Measurements from ENCODE around the gene CASKIN2.
"Not testable (repeated sequence)": the region's sequence is repeated elsewhere in the genome, so short reads cannot be mapped to it uniquely, and the experiment has no call there.

Gene CASKIN2

GRCh38 chr17:75521290-75521689, 6.0 kb upstream of the CASKIN2 start:
- DNase-seq, result no peak

GRCh38 chr17:75520413-75520812, 5.1 kb upstream of the CASKIN2 start:
- DNase-seq, result not testable (repeated sequence)

GRCh38 chr17:75518983-75519537, 3.7 kb upstream of the CASKIN2 start:
- no peak for DNase-seq

GRCh38 chr17:75518201-75518600, 2.9 kb upstream of the CASKIN2 start:
- DNase-seq, result no peak

- peak; percentile 77 for DNase-seq
These were observed 2.0 kb upstream of the CASKIN2 start for GRCh38 chr17:75517297-75517865.

GRCh38 chr17:75516619-75517296, 1.4 kb upstream of the CASKIN2 start:
- DNase-seq, result peak; percentile 79

- DNase-seq, result peak; percentile 98
These were observed 900 bp upstream of the CASKIN2 start, which contains the start of gene TSEN54 for GRCh38 chr17:75516255-75516618. TSS of gene TSEN54 (plus strand) at chr17:75516528. CDS start at chr17:75516561, 33 bp downstream.

GRCh38 chr17:75514919-75515495, 330 bp downstream of the CASKIN2 start:
- DNase-seq, result no peak

- no peak for DNase-seq
These were observed 928 bp downstream of the CASKIN2 start for GRCh38 chr17:75514299-75514918.

GRCh38 chr17:75513641-75514000, 1.7 kb downstream of the CASKIN2 start:
- no peak for DNase-seq

GRCh38 chr17:75512926-75513640, 2.3 kb downstream of the CASKIN2 start:
- no peak for DNase-seq

- no peak for DNase-seq
These were observed 3.4 kb downstream of the CASKIN2 start for GRCh38 chr17:75511610-75512575.

- DNase-seq, result no peak
These were observed 4.1 kb downstream of the CASKIN2 start for GRCh38 chr17:75511270-75511609.

- no peak for DNase-seq
These were observed 5.6 kb downstream of the CASKIN2 start for GRCh38 chr17:75509528-75510258.

- no peak for DNase-seq
These were observed 6.4 kb downstream of the CASKIN2 start for GRCh38 chr17:75508931-75509361.

GRCh38 chr17:75507733-75508719, 7.3 kb downstream of the CASKIN2 start:
- DNase-seq, result no peak

GRCh38 chr17:75506888-75507287, 8.4 kb downstream of the CASKIN2 start:
- no peak for DNase-seq

- DNase-seq, result no peak
These were observed 9.2 kb downstream of the CASKIN2 start for GRCh38 chr17:75506134-75506533.

GRCh38 chr17:75505640-75506039, 9.7 kb downstream of the CASKIN2 start:
- no peak for DNase-seq

GRCh38 chr17:75505152-75505409, 10.3 kb downstream of the CASKIN2 start:
- no peak for DNase-seq
